ENCODE measurements around the gene CTR9.

CTR9 gene

GRCh38 chr11:10779086-10779485 lies 28.0 kb downstream of the CTR9 start:
- no peaks in the 10 kb centered on the region for H3K4me1 ChIP-seq (ENCODE audit: insufficient read depth, insufficient read length)
- no peak overlapping the region for H3K4me3 ChIP-seq (ENCODE audit: insufficient read length, low read depth)
- no peak for TF ChIP-seq YY1 (IDR thresholded peaks at IDR 0.05; ENCODE audit: insufficient read depth, insufficient read length)
- no peak for TF ChIP-seq SUZ12 (IDR thresholded peaks at IDR 0.05; ENCODE audit: extremely low read depth, insufficient read depth, insufficient read length)
- no peak for TF ChIP-seq ZNF274 (IDR thresholded peaks at IDR 0.05; ENCODE audit: low read depth, low read length)
- H3K9me3 ChIP-seq (ENCODE audit: insufficient read depth, low read length): no peaks in the 10 kb centered on the region
- DNase-seq (ENCODE audit: low read depth, low spot score): no peak
- no peak overlapping the region for H3K9ac ChIP-seq (ENCODE audit: insufficient read length, low read depth)
- H3K36me3 ChIP-seq (ENCODE audit: insufficient read depth, insufficient read length, low read length): peaks cover 56% of the 10 kb centered on the region
- no peaks in the 10 kb centered on the region for H3K27me3 ChIP-seq (ENCODE audit: insufficient read depth, insufficient read length)

- no peak for DNase-seq (ENCODE audit: low read depth, low spot score)
- Histone ChIP-seq H3K9ac (ENCODE audit: insufficient read length, low read depth) (no peak overlapping the region), H3K36me3 (ENCODE audit: insufficient read depth, insufficient read length, low read length) (peaks cover 47% of the 10 kb centered on the region), H3K27me3 (ENCODE audit: insufficient read depth, insufficient read length) (no peaks in the 10 kb centered on the region), H3K4me3 (ENCODE audit: insufficient read length, low read depth) (no peak overlapping the region), H3K4me1 (ENCODE audit: insufficient read depth, insufficient read length) (no peaks in the 10 kb centered on the region), H3K9me3 (ENCODE audit: insufficient read depth, low read length) (no peaks in the 10 kb centered on the region)
- no peak for TF ChIP-seq SUZ12 (IDR thresholded peaks at IDR 0.05; ENCODE audit: extremely low read depth, insufficient read depth, insufficient read length)
- no peak for TF ChIP-seq YY1 (IDR thresholded peaks at IDR 0.05; ENCODE audit: insufficient read depth, insufficient read length)
- no peak for TF ChIP-seq ZNF274 (IDR thresholded peaks at IDR 0.05; ENCODE audit: low read depth, low read length)
Observed at GRCh38 chr11:10780040-10780439, 29.0 kb downstream of the CTR9 start.

GRCh38 chr11:10784232-10785145 lies 33.4 kb downstream of the CTR9 start:
- Histone ChIP-seq H3K9me3 (ENCODE audit: insufficient read depth, low read length) (no peaks in the 10 kb centered on the region), H3K27me3 (ENCODE audit: insufficient read depth, insufficient read length) (no peaks in the 10 kb centered on the region), H3K9ac (ENCODE audit: insufficient read length, low read depth) (no peak overlapping the region), H3K36me3 (ENCODE audit: insufficient read depth, insufficient read length, low read length) (peaks cover 8% of the 10 kb centered on the region), H3K4me3 (ENCODE audit: insufficient read length, low read depth) (no peak overlapping the region), H3K4me1 (ENCODE audit: insufficient read depth, insufficient read length) (no peaks in the 10 kb centered on the region)
- DNase-seq (ENCODE audit: low read depth, low spot score): no peak
- TF ChIP-seq ZNF274 (IDR thresholded peaks at IDR 0.05; ENCODE audit: low read depth, low read length): no peak
- no peak for TF ChIP-seq YY1 (IDR thresholded peaks at IDR 0.05; ENCODE audit: insufficient read depth, insufficient read length)
- no peak for TF ChIP-seq SUZ12 (IDR thresholded peaks at IDR 0.05; ENCODE audit: extremely low read depth, insufficient read depth, insufficient read length)

GRCh38 chr11:10785146-10785474 lies 34.1 kb downstream of the CTR9 start:
- H3K9me3 ChIP-seq (ENCODE audit: insufficient read depth, low read length): no peaks in the 10 kb centered on the region
- H3K27me3 ChIP-seq (ENCODE audit: insufficient read depth, insufficient read length): no peaks in the 10 kb centered on the region
- peaks cover 4% of the 10 kb centered on the region for H3K36me3 ChIP-seq (ENCODE audit: insufficient read depth, insufficient read length, low read length)
- no peaks in the 10 kb centered on the region for H3K4me1 ChIP-seq (ENCODE audit: insufficient read depth, insufficient read length)
- no peak for DNase-seq (ENCODE audit: low read depth, low spot score)
- no peak overlapping the region for H3K4me3 ChIP-seq (ENCODE audit: insufficient read length, low read depth)
- H3K9ac ChIP-seq (ENCODE audit: insufficient read length, low read depth): no peak overlapping the region
- TF ChIP-seq YY1 (IDR thresholded peaks at IDR 0.05; ENCODE audit: insufficient read depth, insufficient read length) (no peak), SUZ12 (IDR thresholded peaks at IDR 0.05; ENCODE audit: extremely low read depth, insufficient read depth, insufficient read length) (no peak), ZNF274 (IDR thresholded peaks at IDR 0.05; ENCODE audit: low read depth, low read length) (no peak)

GRCh38 chr11:10786451-10786850 lies 35.4 kb downstream of the CTR9 start:
- Histone ChIP-seq H3K9ac (ENCODE audit: insufficient read length, low read depth) (no peak overlapping the region), H3K36me3 (ENCODE audit: insufficient read depth, insufficient read length, low read length) (no peaks in the 10 kb centered on the region), H3K4me1 (ENCODE audit: insufficient read depth, insufficient read length) (no peaks in the 10 kb centered on the region), H3K4me3 (ENCODE audit: insufficient read length, low read depth) (no peak overlapping the region), H3K9me3 (ENCODE audit: insufficient read depth, low read length) (no peaks in the 10 kb centered on the region), H3K27me3 (ENCODE audit: insufficient read depth, insufficient read length) (no peaks in the 10 kb centered on the region)
- DNase-seq (ENCODE audit: low read depth, low spot score): no peak
- TF ChIP-seq ZNF274 (IDR thresholded peaks at IDR 0.05; ENCODE audit: low read depth, low read length) (no peak), YY1 (IDR thresholded peaks at IDR 0.05; ENCODE audit: insufficient read depth, insufficient read length) (no peak), SUZ12 (IDR thresholded peaks at IDR 0.05; ENCODE audit: extremely low read depth, insufficient read depth, insufficient read length) (no peak)

- Histone ChIP-seq H3K9me3 (ENCODE audit: insufficient read depth, low read length) (no peaks in the 10 kb centered on the region), H3K36me3 (ENCODE audit: insufficient read depth, insufficient read length, low read length) (peaks cover 17% of the 10 kb centered on the region), H3K27me3 (ENCODE audit: insufficient read depth, insufficient read length) (no peaks in the 10 kb centered on the region), H3K4me3 (ENCODE audit: insufficient read length, low read depth) (no peak overlapping the region), H3K4me1 (ENCODE audit: insufficient read depth, insufficient read length) (no peaks in the 10 kb centered on the region), H3K9ac (ENCODE audit: insufficient read length, low read depth) (no peak overlapping the region)
- peak; percentile 67 for DNase-seq (ENCODE audit: low read depth, low spot score)
- no peak for TF ChIP-seq YY1 (IDR thresholded peaks at IDR 0.05; ENCODE audit: insufficient read depth, insufficient read length)
- TF ChIP-seq ZNF274 (IDR thresholded peaks at IDR 0.05; ENCODE audit: low read depth, low read length): no peak
- TF ChIP-seq SUZ12 (IDR thresholded peaks at IDR 0.05; ENCODE audit: extremely low read depth, insufficient read depth, insufficient read length): no peak
Observed at GRCh38 chr11:10792385-10793068, 41.5 kb downstream of the CTR9 start.
